ENCODE results near the gene EEF1A2.

- no peak for TF ChIP-seq POLR2A (IDR thresholded peaks at IDR 0.05; ENCODE audit: low read length)
- TF ChIP-seq GATA1 (IDR thresholded peaks at IDR 0.05; ENCODE audit: low read depth, low read length), result no peak
Observed at GRCh38 chr20:63477061-63477616, 21.7 kb downstream of the EEF1A2 start.

All from erythroblast (primary cell).